Progenitor cell of endocrine pancreas (in vitro differentiated cells): ENCODE results near the gene GJB3. TPM values are rescaled to one million over a fixed set of nuclear protein-coding genes. Genes with fewer than 3 reads are reported as not detected.

Experiments used
- DNase-seq: peaks from one replicate; pipeline ENCODE4 v3.0.0; 2021; ENCODE audit warnings: low spot score; ENCODE audit not compliant: unreplicated experiment
- H3K27ac Mint-ChIP-seq: 2 replicates; pipeline ENCODE4 v1.8.0; 2021; ENCODE audit warnings: mild to moderate bottlenecking, moderate library complexity, mixed read lengths
- H3K27me3 Mint-ChIP-seq: 2 replicates; pipeline ENCODE4 v1.8.0; 2021; ENCODE audit warnings: mixed read lengths
- H3K36me3 Mint-ChIP-seq: 2 replicates; pipeline ENCODE4 v1.8.0; 2022; ENCODE audit warnings: mixed read lengths; ENCODE audit not compliant: insufficient read depth
- H3K4me1 Mint-ChIP-seq: 2 replicates; pipeline ENCODE4 v1.8.0; 2021; ENCODE audit warnings: low read depth, mixed read lengths
- H3K4me3 Mint-ChIP-seq: 2 replicates; pipeline ENCODE4 v1.8.0; 2021; ENCODE audit warnings: low read depth, mild to moderate bottlenecking, moderate library complexity, mixed read lengths
- H3K9me3 Mint-ChIP-seq: 2 replicates; pipeline ENCODE4 v1.8.0; 2021; ENCODE audit warnings: low read depth, mixed read lengths
- CTCF ChIP-seq: fragments of 200-600 bp; sonication (generic); IDR thresholded peaks from one replicate; pipeline ENCODE4 v1.5.0; 2021; ENCODE audit warnings: antibody characterized with exemption, mild to moderate bottlenecking; ENCODE audit not compliant: unreplicated experiment
- total RNA-seq: library from RNA; stranded (reverse); gene quantifications from 2 replicates; pipeline ENCODE4 v1.2.1, GENCODE V29; 2021

Gene GJB3
- total RNA-seq, 1 donor from 2014 or later: 0.14 TPM

GRCh38 chr1:34792868-34793727, 12.1 kb downstream of the GJB3 start, which contains the start of gene GJA4:
GJA4 (plus strand) TSS chr1:34792999; CDS start chr1:34794214, 1,215 bp downstream.
- TF ChIP-seq CTCF: no peak
- no peak within 1 kb of the TSS for H3K27ac Mint-ChIP-seq
- H3K4me1 Mint-ChIP-seq: peaks cover 45% of the 10 kb centered on the region
- DNase-seq: no peak
- no peaks in the 10 kb centered on the region for H3K9me3 Mint-ChIP-seq
- peak within 1 kb of the TSS; percentile 71 for H3K4me3 Mint-ChIP-seq
- H3K36me3 Mint-ChIP-seq: peaks cover 19% of the 10 kb centered on the region
- peaks cover 28% of the 10 kb centered on the region for H3K27me3 Mint-ChIP-seq

- no peak overlapping the region for H3K27ac Mint-ChIP-seq
- H3K4me1 Mint-ChIP-seq: peaks cover 45% of the 10 kb centered on the region
- no peak for DNase-seq
- peaks cover 19% of the 10 kb centered on the region for H3K36me3 Mint-ChIP-seq
- peak overlapping the region; percentile 71 for H3K4me3 Mint-ChIP-seq
- no peak for TF ChIP-seq CTCF
- no peaks in the 10 kb centered on the region for H3K9me3 Mint-ChIP-seq
- H3K27me3 Mint-ChIP-seq: peaks cover 28% of the 10 kb centered on the region
Measured at GRCh38 chr1:34794001-34794789, 13.2 kb downstream of the GJB3 start.

GRCh38 chr1:34794790-34795180, 13.8 kb downstream of the GJB3 start:
- Mint-ChIP-seq H3K9me3 (no peaks in the 10 kb centered on the region), H3K4me3 (peak overlapping the region; percentile 71), H3K27me3 (peaks cover 26% of the 10 kb centered on the region), H3K36me3 (peaks cover 19% of the 10 kb centered on the region), H3K4me1 (peaks cover 45% of the 10 kb centered on the region), H3K27ac (no peak overlapping the region)
- DNase-seq: no peak
- TF ChIP-seq CTCF: no peak

- DNase-seq: no peak
- H3K36me3 Mint-ChIP-seq: peaks cover 19% of the 10 kb centered on the region
- TF ChIP-seq CTCF: no peak
- peaks cover 45% of the 10 kb centered on the region for H3K4me1 Mint-ChIP-seq
- H3K4me3 Mint-ChIP-seq: peak overlapping the region; percentile 71
- H3K9me3 Mint-ChIP-seq: no peaks in the 10 kb centered on the region
- H3K27me3 Mint-ChIP-seq: peaks cover 21% of the 10 kb centered on the region
- H3K27ac Mint-ChIP-seq: no peak overlapping the region
Measured at GRCh38 chr1:34795916-34796315, 14.9 kb downstream of the GJB3 start.

- Mint-ChIP-seq H3K4me1 (peaks cover 39% of the 10 kb centered on the region), H3K4me3 (peak overlapping the region; percentile 71), H3K27ac (peak overlapping the region; percentile 14), H3K9me3 (no peaks in the 10 kb centered on the region), H3K36me3 (peaks cover 19% of the 10 kb centered on the region), H3K27me3 (peaks cover 15% of the 10 kb centered on the region)
- DNase-seq: no peak
- no peak for TF ChIP-seq CTCF
Measured at GRCh38 chr1:34796990-34797389, 16.0 kb downstream of the GJB3 start.
